ENCODE data around the gene CAMTA1.

Gene CAMTA1

GRCh38 chr1:7386226-7387052 is 601.2 kb downstream of the CAMTA1 start:
- ChIA-PET POLR2A (no interaction called here), CTCF (no interaction called here)
- no peak overlapping the region for H3K27ac ChIP-seq (ENCODE audit: extremely low read depth, low read depth, low read length)
- no peaks in the 10 kb centered on the region for H3K4me1 ChIP-seq (ENCODE audit: control insufficient read depth, insufficient read depth, low read length)
- H3K4me3 ChIP-seq (ENCODE audit: low read depth, low read length): no peak overlapping the region
- no peaks in the 10 kb centered on the region for H3K36me3 ChIP-seq (ENCODE audit: control insufficient read depth in 2 of 2, insufficient read depth in 1 of 2, low read length in 2 of 2)
- no peaks in the 10 kb centered on the region for H3K9me3 ChIP-seq (ENCODE audit: control insufficient read depth, insufficient read depth, low read depth, low read length)
- TF ChIP-seq ZNF555 (tag by site-specific recombination; conservative IDR thresholded peaks at IDR 0.05) (no peak), ZNF768 (tag by site-specific recombination; IDR thresholded peaks at IDR 0.05) (no peak), ZNF423 (tag by site-specific recombination; IDR thresholded peaks at IDR 0.05) (no peak), ZIC2 (tag by site-specific recombination; IDR thresholded peaks at IDR 0.05) (no peak), ZNF354C (tag by site-specific recombination; IDR thresholded peaks at IDR 0.05; ENCODE audit: borderline replicate concordance, low read depth) (no peak), PRDM4 (tag by site-specific recombination; IDR thresholded peaks at IDR 0.05) (no peak), EGR2 (tag by site-specific recombination; IDR thresholded peaks at IDR 0.05; ENCODE audit: low read depth) (no peak), ZNF239 (tag by site-specific recombination; IDR thresholded peaks at IDR 0.05) (no peak), ZNF548 (tag by site-specific recombination; IDR thresholded peaks at IDR 0.05) (no peak), SALL2 (tag by site-specific recombination; IDR thresholded peaks at IDR 0.05; ENCODE audit: borderline replicate concordance) (no peak)

DNA sequence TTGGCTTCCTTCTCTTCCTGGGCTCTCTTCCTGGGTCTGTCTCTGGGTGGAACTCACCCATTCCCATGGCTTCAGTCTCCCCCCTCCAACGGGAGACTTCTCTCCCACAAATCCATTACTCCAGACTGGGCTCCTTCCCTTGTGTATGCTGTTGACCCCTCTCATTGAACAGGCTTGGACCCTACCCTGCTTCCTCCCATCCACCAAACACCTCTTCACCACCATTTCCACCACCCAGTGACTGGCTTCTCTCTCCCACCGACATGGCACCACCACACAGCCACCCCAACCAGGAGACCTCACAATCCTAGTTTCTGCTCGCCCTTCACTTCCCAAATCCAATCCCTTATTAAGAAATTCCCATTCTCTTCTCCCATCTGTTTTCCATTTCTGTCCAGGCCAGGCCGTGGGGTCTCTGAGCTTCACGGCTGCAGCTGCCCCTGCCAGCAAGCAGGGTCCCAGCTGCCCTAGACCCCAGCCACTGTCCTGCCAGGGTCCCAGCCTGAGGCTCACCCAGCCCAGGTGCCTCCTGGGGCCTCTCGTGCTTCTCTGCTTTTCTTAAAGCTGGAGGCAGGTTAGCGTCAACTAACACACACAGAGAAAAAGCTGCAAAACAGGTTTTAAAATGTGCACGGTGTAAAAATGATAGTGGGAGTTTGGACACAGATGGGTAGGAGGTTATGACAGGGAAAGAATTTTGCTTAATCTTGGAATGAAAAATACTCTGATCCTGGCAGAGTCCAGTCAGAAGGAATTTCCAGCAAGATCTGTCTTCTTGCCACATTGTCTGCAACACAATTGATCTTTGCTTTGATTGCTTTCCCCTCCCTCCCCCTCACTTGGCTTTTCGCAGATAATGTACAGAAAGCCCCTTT is 602.0 kb downstream of the CAMTA1 start:
- H3K27ac ChIP-seq (ENCODE audit: extremely low read depth, low read depth, low read length): no peak overlapping the region

GRCh38 chr1:7388141-7388487 is 602.9 kb downstream of the CAMTA1 start:
- CTCF ChIA-PET: no interaction called here
- Histone ChIP-seq H3K27ac (ENCODE audit: extremely low read depth, low read depth, low read length) (no peak overlapping the region), H3K4me3 (ENCODE audit: low read depth, low read length) (no peak overlapping the region), H3K4me1 (ENCODE audit: control insufficient read depth, insufficient read depth, low read length) (no peaks in the 10 kb centered on the region), H3K36me3 (ENCODE audit: control insufficient read depth in 2 of 2, insufficient read depth in 1 of 2, low read length in 2 of 2) (no peaks in the 10 kb centered on the region), H3K9me3 (ENCODE audit: control insufficient read depth, insufficient read depth, low read depth, low read length) (no peaks in the 10 kb centered on the region)
- no peak for TF ChIP-seq BCL6B (tag by site-specific recombination; IDR thresholded peaks at IDR 0.05)
- no peak for TF ChIP-seq ZNF341 (tag by site-specific recombination; IDR thresholded peaks at IDR 0.05; ENCODE audit: low read depth)
- no peak for TF ChIP-seq ZNF514 (tag by site-specific recombination; IDR thresholded peaks at IDR 0.05)
- TF ChIP-seq GLIS2 (tag by site-specific recombination; IDR thresholded peaks at IDR 0.05): no peak
- TF ChIP-seq ZNF664 (tag by site-specific recombination; IDR thresholded peaks at IDR 0.05): no peak
- TF ChIP-seq, protein P1, sequence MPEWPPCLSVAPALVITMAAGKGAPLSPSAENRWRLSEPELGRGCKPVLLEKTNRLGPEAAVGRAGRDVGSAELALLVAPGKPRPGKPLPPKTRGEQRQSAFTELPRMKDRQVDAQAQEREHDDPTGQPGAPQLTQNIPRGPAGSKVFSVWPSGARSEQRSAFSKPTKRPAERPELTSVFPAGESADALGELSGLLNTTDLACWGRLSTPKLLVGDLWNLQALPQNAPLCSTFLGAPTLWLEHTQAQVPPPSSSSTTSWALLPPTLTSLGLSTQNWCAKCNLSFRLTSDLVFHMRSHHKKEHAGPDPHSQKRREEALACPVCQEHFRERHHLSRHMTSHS (tag by site-specific recombination; IDR thresholded peaks at IDR 0.05): no peak
- TF ChIP-seq ATF2 (tag by site-specific recombination; IDR thresholded peaks at IDR 0.05; ENCODE audit: low read depth): no peak
- POLR2A ChIA-PET: no interaction called here

More for the DNA sequence above, 602.0 kb downstream of the CAMTA1 start:
- ChIA-PET CTCF (no interaction called here), POLR2A (no interaction called here)
- Histone ChIP-seq H3K36me3 (ENCODE audit: control insufficient read depth in 2 of 2, insufficient read depth in 1 of 2, low read length in 2 of 2) (no peaks in the 10 kb centered on the region), H3K4me1 (ENCODE audit: control insufficient read depth, insufficient read depth, low read length) (no peaks in the 10 kb centered on the region), H3K4me3 (ENCODE audit: low read depth, low read length) (no peak overlapping the region), H3K9me3 (ENCODE audit: control insufficient read depth, insufficient read depth, low read depth, low read length) (no peaks in the 10 kb centered on the region)
- no peak for TF ChIP-seq ZNF544 (tag by site-specific recombination; IDR thresholded peaks at IDR 0.05)
- TF ChIP-seq ZNF521 (tag by site-specific recombination; IDR thresholded peaks at IDR 0.05): no peak
- no peak for TF ChIP-seq ZNF114 (tag by site-specific recombination; IDR thresholded peaks at IDR 0.05)
- no peak for TF ChIP-seq PRDM1 (tag by site-specific recombination; IDR thresholded peaks at IDR 0.05)
- no peak for TF ChIP-seq ZBTB17 (tag by site-specific recombination; IDR thresholded peaks at IDR 0.05)
- no peak for TF ChIP-seq ZNF184 (tag by site-specific recombination; IDR thresholded peaks at IDR 0.05)
- no peak for TF ChIP-seq ZNF514 (tag by site-specific recombination; IDR thresholded peaks at IDR 0.05)

All from HEK293 (cell line).